Progenitor cell of endocrine pancreas (in vitro differentiated cells): ENCODE measurements around the gene OPRL1. TPM values are rescaled to one million over a fixed set of nuclear protein-coding genes. Genes with fewer than 3 reads are reported as not detected.
"Not testable (repeated sequence)": the region's sequence is repeated elsewhere in the genome, so short reads cannot be mapped to it uniquely, and the experiment has no call there.

Experiments used
- DNase-seq: peaks from one replicate; pipeline ENCODE4 v3.0.0; 2021; ENCODE audit warnings: low spot score; ENCODE audit not compliant: unreplicated experiment
- H3K27ac Mint-ChIP-seq: 2 replicates; pipeline ENCODE4 v1.8.0; 2021; ENCODE audit warnings: mild to moderate bottlenecking, moderate library complexity, mixed read lengths
- H3K27me3 Mint-ChIP-seq: 2 replicates; pipeline ENCODE4 v1.8.0; 2021; ENCODE audit warnings: mixed read lengths
- H3K36me3 Mint-ChIP-seq: 2 replicates; pipeline ENCODE4 v1.8.0; 2022; ENCODE audit warnings: mixed read lengths; ENCODE audit not compliant: insufficient read depth
- H3K4me1 Mint-ChIP-seq: 2 replicates; pipeline ENCODE4 v1.8.0; 2021; ENCODE audit warnings: low read depth, mixed read lengths
- H3K4me3 Mint-ChIP-seq: 2 replicates; pipeline ENCODE4 v1.8.0; 2021; ENCODE audit warnings: low read depth, mild to moderate bottlenecking, moderate library complexity, mixed read lengths
- H3K9me3 Mint-ChIP-seq: 2 replicates; pipeline ENCODE4 v1.8.0; 2021; ENCODE audit warnings: low read depth, mixed read lengths
- CTCF ChIP-seq: fragments of 200-600 bp; sonication (generic); IDR thresholded peaks from one replicate; pipeline ENCODE4 v1.5.0; 2021; ENCODE audit warnings: antibody characterized with exemption, mild to moderate bottlenecking; ENCODE audit not compliant: unreplicated experiment
- total RNA-seq: library from RNA; stranded (reverse); gene quantifications from 2 replicates; pipeline ENCODE4 v1.2.1, GENCODE V29; 2021

Gene OPRL1
- total RNA-seq, 1 donor from 2014 or later = 1.5 TPM

DNA sequence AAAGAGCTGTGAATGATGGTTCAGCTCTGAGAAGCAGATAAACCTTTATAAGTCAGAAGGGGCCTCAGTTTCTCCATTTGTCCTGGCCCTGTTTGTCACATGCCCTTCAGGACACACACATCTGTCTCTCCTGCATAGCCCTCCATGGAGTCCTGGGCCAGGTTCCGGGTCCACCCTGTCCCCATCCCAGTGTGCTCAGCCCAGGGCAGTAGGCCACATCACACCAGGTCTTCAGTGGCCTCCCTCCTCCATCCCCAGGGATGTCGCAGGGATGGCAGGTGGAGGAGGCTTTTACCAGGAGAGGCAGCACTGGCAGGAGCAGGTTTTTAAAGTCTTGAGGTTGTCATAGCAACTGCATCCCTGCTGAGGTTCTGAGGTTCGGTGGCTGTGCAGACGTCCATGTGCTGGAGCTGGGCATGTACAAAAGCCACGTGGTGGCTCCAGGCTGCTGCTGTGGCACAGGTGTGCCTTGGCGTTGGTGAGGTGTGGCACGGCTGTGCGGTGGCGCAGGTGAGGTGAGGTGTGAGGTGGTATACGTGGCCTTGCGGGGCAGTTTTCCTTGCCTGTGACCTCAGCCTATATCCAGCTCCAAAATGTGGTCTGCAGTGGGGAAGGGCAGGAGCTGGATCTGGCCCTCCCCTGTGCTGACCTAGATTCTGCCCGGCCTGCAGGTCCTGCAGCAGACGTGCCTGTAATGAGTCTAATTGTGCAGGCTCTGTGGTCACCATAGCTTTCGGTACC, 35.5 kb downstream of the OPRL1 start:
- no peak overlapping the region for H3K27ac Mint-ChIP-seq
- peaks cover 6% of the 10 kb centered on the region for H3K27me3 Mint-ChIP-seq
- H3K4me1 Mint-ChIP-seq = no peaks in the 10 kb centered on the region
- TF ChIP-seq CTCF = no peak
- no peaks in the 10 kb centered on the region for H3K36me3 Mint-ChIP-seq
- H3K4me3 Mint-ChIP-seq = no peak overlapping the region
- no peaks in the 10 kb centered on the region for H3K9me3 Mint-ChIP-seq
- no peak for DNase-seq

DNA sequence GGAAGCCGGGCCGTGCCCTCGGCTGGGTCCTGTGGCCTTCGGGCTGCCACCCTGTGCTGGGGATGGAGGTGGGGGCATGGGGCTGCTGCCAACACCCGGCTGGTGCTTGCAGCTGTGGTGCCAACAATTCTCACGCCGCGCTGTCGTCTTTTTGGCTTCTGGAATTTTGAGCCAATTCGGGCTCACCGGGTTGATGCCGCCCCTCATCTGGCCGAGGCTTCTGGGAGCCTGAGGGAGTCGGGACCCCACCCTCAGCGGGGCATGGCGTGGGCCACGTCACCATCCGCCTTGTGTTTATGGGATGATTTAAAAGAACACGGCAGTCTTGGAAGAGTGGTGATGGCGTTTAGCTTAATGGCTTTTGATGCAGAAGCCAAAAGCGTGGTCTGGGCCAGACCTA, 36.1 kb downstream of the OPRL1 start:
- DNase-seq = no peak
- Mint-ChIP-seq H3K36me3 (no peaks in the 10 kb centered on the region), H3K9me3 (no peaks in the 10 kb centered on the region), H3K27me3 (peaks cover 6% of the 10 kb centered on the region), H3K4me1 (no peaks in the 10 kb centered on the region), H3K27ac (no peak overlapping the region), H3K4me3 (no peak overlapping the region)
- TF ChIP-seq CTCF = no peak

- H3K36me3 Mint-ChIP-seq = no peaks in the 10 kb centered on the region
- no peaks in the 10 kb centered on the region for H3K9me3 Mint-ChIP-seq
- TF ChIP-seq CTCF = no peak
- peaks cover 14% of the 10 kb centered on the region for H3K27me3 Mint-ChIP-seq
- no peak overlapping the region for H3K4me3 Mint-ChIP-seq
- DNase-seq = no peak
- no peak overlapping the region for H3K27ac Mint-ChIP-seq
- H3K4me1 Mint-ChIP-seq = no peaks in the 10 kb centered on the region
These were observed 36.9 kb downstream of the OPRL1 start for GRCh38 chr20:64116541-64117431.

- not testable (repeated sequence) for H3K4me3 Mint-ChIP-seq, H3K36me3 Mint-ChIP-seq, H3K9me3 Mint-ChIP-seq, H3K27ac Mint-ChIP-seq, DNase-seq, H3K4me1 Mint-ChIP-seq
- H3K27me3 Mint-ChIP-seq = peaks cover 20% of the 10 kb centered on the region
These were observed 37.5 kb downstream of the OPRL1 start for GRCh38 chr20:64117432-64117777.

DNA sequence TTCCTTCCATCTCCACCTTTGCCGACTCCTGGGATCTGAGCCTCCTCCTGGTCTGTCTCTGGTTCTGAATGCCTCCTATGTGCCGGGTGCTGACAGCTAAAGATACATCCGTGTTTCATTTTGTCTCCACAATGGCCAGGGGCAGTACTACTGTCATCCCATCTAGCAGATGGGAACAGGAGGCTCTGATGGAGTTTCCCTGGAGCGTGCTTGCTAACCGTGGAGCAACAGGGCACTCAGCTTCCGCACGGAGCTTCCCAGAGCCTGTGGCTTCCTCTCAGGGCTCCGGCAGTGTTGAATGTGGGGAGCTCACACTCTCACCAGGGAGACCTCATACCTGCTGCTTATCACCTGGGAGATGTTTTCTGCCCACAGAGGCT, 39.4 kb downstream of the OPRL1 start:
- no peak overlapping the region for H3K27ac Mint-ChIP-seq
- peaks cover 33% of the 10 kb centered on the region for H3K27me3 Mint-ChIP-seq
- H3K4me1 Mint-ChIP-seq = no peaks in the 10 kb centered on the region
- no peak overlapping the region for H3K4me3 Mint-ChIP-seq
- no peaks in the 10 kb centered on the region for H3K36me3 Mint-ChIP-seq
- no peak for TF ChIP-seq CTCF
- H3K9me3 Mint-ChIP-seq = no peaks in the 10 kb centered on the region
- no peak for DNase-seq
